Mesendoderm (in vitro differentiated cells): ENCODE data around the gene GLIPR1.

Experiments
- DNase-seq: peaks from one replicate; pipeline ENCODE4 v3.0.0; 2013
- H2AK5ac ChIP-seq: 2 replicates; pipeline ENCODE4 v1.6.1; 2013; ENCODE audit warnings: low read length, inconsistent platforms
- H2BK120ac ChIP-seq: 2 replicates; pipeline ENCODE4 v1.6.1; 2013; ENCODE audit warnings: low read depth, mild to moderate bottlenecking, low read length, moderate library complexity, mixed read lengths
- H2BK15ac ChIP-seq: replicated peaks from 2 replicates; pipeline ENCODE4 v1.6.1; 2013; ENCODE audit warnings: low read depth, mild to moderate bottlenecking, moderate library complexity
- H2BK5ac ChIP-seq: 2 replicates; pipeline ENCODE4 v1.6.1; 2013; ENCODE audit warnings: low read length, inconsistent platforms
- H3K18ac ChIP-seq: 2 replicates; pipeline ENCODE4 v1.6.1; 2013; ENCODE audit warnings: mild to moderate bottlenecking, low read length, mixed read lengths
- H3K23ac ChIP-seq: one replicate; pipeline ENCODE4 v1.6.1; 2013; ENCODE audit warnings: low read length
- H3K27ac ChIP-seq: 2 replicates; pipeline ENCODE4 v1.5.1; 2013; ENCODE audit warnings: low read depth, mild to moderate bottlenecking, inconsistent platforms, low read length, moderate library complexity
- H3K27me3 ChIP-seq: 2 replicates; pipeline ENCODE4 v1.6.1; 2013; ENCODE audit warnings: low read length, control low read depth, mild to moderate bottlenecking, inconsistent platforms; ENCODE audit not compliant: insufficient read depth, poor library complexity
- H3K36me3 ChIP-seq: 2 replicates; pipeline ENCODE4 v1.6.1; 2013; ENCODE audit warnings: low read length, inconsistent platforms; ENCODE audit not compliant: control insufficient read depth, insufficient read depth
- H3K4ac ChIP-seq: one replicate; pipeline ENCODE4 v1.6.1; 2013; ENCODE audit warnings: low read depth, mild to moderate bottlenecking, low read length, moderate library complexity
- H3K4me1 ChIP-seq: 2 replicates; pipeline ENCODE4 v1.6.1; 2013; ENCODE audit warnings: low read depth, low read length, inconsistent platforms; ENCODE audit not compliant: control insufficient read depth
- H3K4me2 ChIP-seq: 2 replicates; pipeline ENCODE4 v1.6.1; 2013; ENCODE audit warnings: low read length
- H3K4me3 ChIP-seq: 2 replicates; pipeline ENCODE4 v1.5.1; 2013; ENCODE audit warnings: mild to moderate bottlenecking, low read length
- H3K56ac ChIP-seq: one replicate; pipeline ENCODE4 v1.6.1; 2013; ENCODE audit warnings: low read length
- H3K79me1 ChIP-seq: 2 replicates; pipeline ENCODE4 v1.6.1; 2013; ENCODE audit warnings: low read length, inconsistent platforms
- H3K79me2 ChIP-seq: 2 replicates; pipeline ENCODE4 v1.6.1; 2013; ENCODE audit warnings: mild to moderate bottlenecking, low read length; ENCODE audit not compliant: control insufficient read depth, insufficient read depth
- H3K9ac ChIP-seq: 2 replicates; pipeline ENCODE4 v1.6.1; 2013; ENCODE audit warnings: low read length, inconsistent platforms
- H4K5ac ChIP-seq: one replicate; pipeline ENCODE4 v1.6.1; 2013; ENCODE audit warnings: low read length
- H4K8ac ChIP-seq: one replicate; pipeline ENCODE4 v1.6.1; 2013; ENCODE audit warnings: low read depth, mild to moderate bottlenecking, control low read depth, low read length, moderate library complexity
- WGBS: extraction: QIAGEN DNeasy Blood & Tissue Kit; methylation state at CpG from one replicate; pipeline ENCODE4 v1.1.7; 2013; ENCODE audit warnings: low lambda C conversion rate, missing lambda C conversion rate; ENCODE audit not compliant: insufficient coverage; ENCODE audit errors: extremely low coverage; 5-methylcytosine and 5-hydroxymethylcytosine counted together

The GLIPR1 gene

DNA sequence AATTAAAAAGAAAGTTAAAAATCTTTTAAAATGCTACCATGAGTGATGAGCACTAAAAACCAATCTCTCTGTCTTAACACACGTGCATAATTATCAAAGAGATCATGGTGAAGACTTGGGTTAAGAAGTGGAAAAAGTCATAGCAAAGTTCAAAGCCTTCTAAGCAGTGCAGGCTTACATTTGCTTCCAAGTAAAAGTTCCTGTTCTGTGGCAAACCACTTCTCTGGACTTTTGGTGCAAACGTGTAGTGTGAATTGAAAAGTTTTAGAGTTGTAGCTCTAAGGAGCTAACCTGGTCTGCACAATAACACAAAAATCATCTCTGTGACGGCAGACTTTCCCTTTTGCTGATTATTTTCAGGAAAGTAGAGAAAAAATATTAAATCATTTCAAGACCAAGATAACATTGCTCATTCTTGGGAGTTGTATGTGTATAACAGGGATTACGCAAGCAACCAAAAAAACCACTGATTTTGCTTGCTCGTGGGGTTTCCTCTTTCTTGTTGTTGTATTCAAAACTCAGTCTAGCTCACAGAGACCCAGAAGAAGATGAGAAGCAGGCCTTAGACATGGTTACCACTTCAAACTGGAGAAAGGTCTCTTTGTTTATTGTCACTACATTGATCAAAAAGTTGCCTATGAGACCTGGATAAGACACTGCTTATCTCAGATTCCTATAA is 2.3 kb upstream of the GLIPR1 start:
- DNase-seq: no peak
- no peak overlapping the region for H3K4me3 ChIP-seq

DNA sequence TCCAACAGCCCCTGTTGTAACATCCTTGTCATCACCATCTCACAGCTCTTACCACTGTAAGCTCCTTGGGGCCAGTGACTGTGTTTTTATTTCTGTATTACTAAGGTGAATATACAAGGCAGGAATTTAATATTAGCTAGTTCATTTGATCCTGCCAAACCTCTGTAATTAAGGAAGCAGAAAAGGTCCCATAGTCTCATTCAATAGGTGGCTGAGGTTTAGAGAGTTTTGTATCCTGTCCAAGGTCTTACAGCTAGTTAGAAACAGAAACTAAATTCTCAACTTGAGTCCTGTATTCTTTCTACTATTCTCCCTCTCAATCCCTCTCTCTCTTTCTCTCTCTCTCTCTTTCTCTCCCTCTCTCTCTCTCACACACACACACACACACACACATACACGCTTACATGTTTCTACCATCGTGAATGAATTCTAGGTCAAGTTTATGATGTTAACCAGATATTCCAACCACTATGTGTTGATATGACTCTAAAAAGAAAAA is 543 bp upstream of the GLIPR1 start:
- H3K4me1 ChIP-seq: peaks cover 9% of the 10 kb centered on the region
- H3K9ac ChIP-seq: no peak overlapping the region
- H3K4me2 ChIP-seq: no peak overlapping the region
- no peak overlapping the region for H3K4me3 ChIP-seq
- H3K79me2 ChIP-seq: no peaks in the 10 kb centered on the region
- WGBS: no CpG with 5 or more reads among the region's 2 CpGs
- H3K56ac ChIP-seq: no peak overlapping the region
- no peak overlapping the region for H2BK15ac ChIP-seq
- H2BK5ac ChIP-seq: no peak overlapping the region
- no peak overlapping the region for H3K27ac ChIP-seq
- H4K8ac ChIP-seq: no peak overlapping the region
- H4K5ac ChIP-seq: no peak overlapping the region
- H3K36me3 ChIP-seq: no peaks in the 10 kb centered on the region
- no peak for DNase-seq
- H3K18ac ChIP-seq: peak overlapping the region; percentile 92
- no peaks in the 10 kb centered on the region for H3K79me1 ChIP-seq
- no peak overlapping the region for H3K4ac ChIP-seq
- H3K23ac ChIP-seq: no peak overlapping the region
- no peaks in the 10 kb centered on the region for H3K27me3 ChIP-seq
- no peak overlapping the region for H2AK5ac ChIP-seq
- H2BK120ac ChIP-seq: no peak overlapping the region

More for the DNA sequence above, 2.3 kb upstream of the GLIPR1 start:
- Histone ChIP-seq H3K23ac (no peak overlapping the region), H3K4me1 (peaks cover 6% of the 10 kb centered on the region), H3K36me3 (no peaks in the 10 kb centered on the region), H2BK120ac (no peak overlapping the region), H2BK15ac (peak overlapping the region; percentile 74), H2BK5ac (no peak overlapping the region), H3K18ac (peak overlapping the region; percentile 68), H3K27ac (no peak overlapping the region), H3K4me2 (no peak overlapping the region), H2AK5ac (no peak overlapping the region), H3K4ac (no peak overlapping the region), H3K79me1 (no peaks in the 10 kb centered on the region), H3K56ac (no peak overlapping the region), H3K27me3 (no peaks in the 10 kb centered on the region), H4K8ac (no peak overlapping the region), H3K79me2 (no peaks in the 10 kb centered on the region), H4K5ac (no peak overlapping the region), H3K9ac (no peak overlapping the region)
- WGBS: no CpG with 5 or more reads among the region's 5 CpGs

DNA sequence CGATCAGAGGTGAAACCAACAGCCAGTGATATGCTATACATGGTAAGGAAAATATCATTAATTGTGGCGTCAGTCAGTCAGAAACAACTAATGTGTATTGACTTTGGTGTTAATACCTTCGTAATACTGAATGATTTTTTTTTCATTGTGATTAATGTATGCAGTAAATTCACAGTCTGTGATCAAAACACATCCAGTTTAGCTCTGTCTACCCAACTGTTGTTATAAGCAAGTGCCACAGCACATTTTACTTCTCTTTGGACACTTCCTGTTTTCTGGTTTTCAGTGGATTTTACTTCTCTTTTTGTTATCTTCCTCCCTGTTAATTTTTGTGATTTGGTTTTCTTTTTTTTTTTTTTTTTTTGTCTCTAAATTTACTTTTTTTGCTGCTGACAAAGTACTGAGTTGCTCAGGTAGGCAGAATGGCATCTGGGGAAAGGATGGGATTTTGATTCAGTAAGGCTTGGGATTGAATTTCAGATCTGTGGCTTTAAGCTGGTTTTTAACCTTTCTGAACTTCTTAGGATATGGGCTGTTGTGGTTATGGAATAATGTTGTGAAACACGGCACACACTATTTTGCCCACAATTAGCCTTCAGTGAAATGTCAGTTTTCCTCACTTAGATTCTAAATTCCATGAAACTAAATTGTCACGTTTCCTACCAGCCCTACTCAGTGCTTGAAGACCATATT is 604 bp downstream of the GLIPR1 start:
- no CpG with 5 or more reads among the region's 5 CpGs for WGBS
- Histone ChIP-seq H3K79me1 (no peaks in the 10 kb centered on the region), H3K79me2 (no peaks in the 10 kb centered on the region), H2BK5ac (no peak overlapping the region), H3K27ac (peak overlapping the region; percentile 79), H3K27me3 (no peaks in the 10 kb centered on the region), H3K18ac (peak overlapping the region; percentile 56), H2BK15ac (no peak overlapping the region), H2AK5ac (no peak overlapping the region), H3K36me3 (no peaks in the 10 kb centered on the region), H3K56ac (peak overlapping the region; percentile 1), H4K8ac (no peak overlapping the region), H3K4me1 (peaks cover 9% of the 10 kb centered on the region), H3K4ac (no peak overlapping the region), H3K4me3 (no peak overlapping the region), H3K9ac (peak overlapping the region; percentile 39), H3K23ac (no peak overlapping the region), H3K4me2 (no peak overlapping the region), H2BK120ac (no peak overlapping the region), H4K5ac (no peak overlapping the region)
- no peak for DNase-seq

DNA sequence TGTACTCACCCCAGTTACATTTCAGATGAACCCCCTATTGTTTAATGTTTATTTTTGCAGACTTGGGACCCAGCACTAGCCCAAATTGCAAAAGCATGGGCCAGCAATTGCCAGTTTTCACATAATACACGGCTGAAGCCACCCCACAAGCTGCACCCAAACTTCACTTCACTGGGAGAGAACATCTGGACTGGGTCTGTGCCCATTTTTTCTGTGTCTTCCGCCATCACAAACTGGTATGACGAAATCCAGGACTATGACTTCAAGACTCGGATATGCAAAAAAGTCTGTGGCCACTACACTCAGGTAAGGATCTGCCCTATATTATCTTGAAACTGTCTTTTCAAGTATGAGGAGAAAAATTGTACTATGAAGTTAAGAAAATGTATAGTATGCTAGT is 1.2 kb downstream of the GLIPR1 start:
- DNase-seq: no peak
- WGBS: no CpG with 5 or more reads among the region's 4 CpGs

DNA sequence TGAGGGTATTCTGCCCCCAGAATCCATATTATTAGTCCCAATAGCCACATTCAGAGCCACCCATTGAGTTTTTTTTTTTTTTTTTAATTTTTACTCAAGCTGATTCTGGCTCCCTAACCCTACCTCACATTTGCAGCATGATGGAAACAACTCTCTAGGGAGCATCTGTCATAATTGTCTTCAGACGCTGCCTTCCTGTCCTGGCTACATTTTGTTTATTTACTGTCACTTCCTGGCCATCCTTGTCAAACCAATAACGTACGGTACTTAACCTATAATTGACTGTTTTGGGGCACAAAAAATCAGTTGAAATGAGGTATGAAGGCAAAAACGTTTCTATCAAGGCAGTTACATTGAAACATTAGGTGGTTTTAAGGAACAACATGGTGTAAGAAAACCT is 2.1 kb downstream of the GLIPR1 start:
- H3K18ac ChIP-seq: peak overlapping the region; percentile 20
- no peaks in the 10 kb centered on the region for H3K79me2 ChIP-seq
- no peaks in the 10 kb centered on the region for H3K36me3 ChIP-seq
- H3K4me1 ChIP-seq: peaks cover 9% of the 10 kb centered on the region
- H2AK5ac ChIP-seq: no peak overlapping the region
- no peak overlapping the region for H4K5ac ChIP-seq
- H3K4me3 ChIP-seq: no peak overlapping the region
- peak overlapping the region; percentile 18 for H3K56ac ChIP-seq
- peak overlapping the region; percentile 17 for H3K27ac ChIP-seq
- no peaks in the 10 kb centered on the region for H3K27me3 ChIP-seq
- DNase-seq: no peak
- H2BK120ac ChIP-seq: peak overlapping the region; percentile 36
- no peak overlapping the region for H4K8ac ChIP-seq
- no peaks in the 10 kb centered on the region for H3K79me1 ChIP-seq
- peak overlapping the region; percentile 37 for H2BK5ac ChIP-seq
- H2BK15ac ChIP-seq: peak overlapping the region; percentile 38
- no peak overlapping the region for H3K23ac ChIP-seq
- H3K4ac ChIP-seq: no peak overlapping the region
- no peak overlapping the region for H3K9ac ChIP-seq
- no CpG with 5 or more reads among the region's 4 CpGs for WGBS
- H3K4me2 ChIP-seq: no peak overlapping the region

More for the DNA sequence above, 1.2 kb downstream of the GLIPR1 start:
- no peaks in the 10 kb centered on the region for H3K27me3 ChIP-seq
- no peaks in the 10 kb centered on the region for H3K79me2 ChIP-seq
- H3K56ac ChIP-seq: no peak overlapping the region
- peaks cover 9% of the 10 kb centered on the region for H3K4me1 ChIP-seq
- H3K9ac ChIP-seq: peak overlapping the region; percentile 13
- no peaks in the 10 kb centered on the region for H3K79me1 ChIP-seq
- H3K4me2 ChIP-seq: no peak overlapping the region
- no peak overlapping the region for H3K27ac ChIP-seq
- H4K5ac ChIP-seq: no peak overlapping the region
- H3K23ac ChIP-seq: no peak overlapping the region
- no peak overlapping the region for H2BK120ac ChIP-seq
- peak overlapping the region; percentile 56 for H3K18ac ChIP-seq
- H2BK5ac ChIP-seq: no peak overlapping the region
- H3K4me3 ChIP-seq: no peak overlapping the region
- H4K8ac ChIP-seq: no peak overlapping the region
- H3K4ac ChIP-seq: peak overlapping the region; percentile 68
- no peaks in the 10 kb centered on the region for H3K36me3 ChIP-seq
- no peak overlapping the region for H2BK15ac ChIP-seq
- H2AK5ac ChIP-seq: no peak overlapping the region
